Limb (tissue), 2 donors: ENCODE data around the gene ATP4B.
"Not testable (repeated sequence)": the region's sequence is repeated elsewhere in the genome, so short reads cannot be mapped to it uniquely, and the experiment has no call there.

Experiments used
- DNase-seq, 2 donors: peaks; one replicate each; pipeline ENCODE4 v3.0.0-alpha.2; 2016; ENCODE audit errors: extremely low spot score in 2 of 2

Gene ATP4B

GRCh38 chr13:113625965-113626721, 31.9 kb downstream of the ATP4B start:
- peak in 1 of 2 donors; percentile 8 for DNase-seq

- DNase-seq, result not testable (repeated sequence)
These were observed 33.2 kb downstream of the ATP4B start for GRCh38 chr13:113624640-113625304.

GRCh38 chr13:113624235-113624587, 33.8 kb downstream of the ATP4B start:
- no peak for DNase-seq

- DNase-seq, result no peak
These were observed 34.3 kb downstream of the ATP4B start for GRCh38 chr13:113623491-113624234.

GRCh38 chr13:113622791-113623490, 35.1 kb downstream of the ATP4B start:
- no peak for DNase-seq

- DNase-seq, result not testable (repeated sequence)
These were observed 35.9 kb downstream of the ATP4B start for GRCh38 chr13:113621986-113622550.

GRCh38 chr13:113621498-113621897, 36.5 kb downstream of the ATP4B start:
- DNase-seq, result not testable (repeated sequence)

GRCh38 chr13:113621046-113621445, 37.0 kb downstream of the ATP4B start:
- DNase-seq, result no peak

- no peak for DNase-seq
These were observed 37.8 kb downstream of the ATP4B start for GRCh38 chr13:113620036-113620796.

- no peak for DNase-seq
These were observed 39.5 kb downstream of the ATP4B start for GRCh38 chr13:113618455-113618854.

- DNase-seq, result no peak
These were observed 40.0 kb downstream of the ATP4B start for GRCh38 chr13:113617961-113618360.

- DNase-seq, result no peak
These were observed 40.8 kb downstream of the ATP4B start for GRCh38 chr13:113616991-113617749.

- DNase-seq, result no peak
These were observed 41.6 kb downstream of the ATP4B start for GRCh38 chr13:113616281-113616906.

- no peak for DNase-seq
These were observed 44.1 kb downstream of the ATP4B start for GRCh38 chr13:113613789-113614379.

- no peak for DNase-seq
These were observed 45.4 kb downstream of the ATP4B start for GRCh38 chr13:113612607-113613006.

- DNase-seq, result no peak
These were observed 46.0 kb downstream of the ATP4B start for GRCh38 chr13:113611996-113612395.

GRCh38 chr13:113610266-113610665, 47.7 kb downstream of the ATP4B start:
- DNase-seq, result no peak

- DNase-seq, result no peak
These were observed 48.4 kb downstream of the ATP4B start for GRCh38 chr13:113609616-113610015.

- DNase-seq, result no peak
These were observed 48.9 kb downstream of the ATP4B start for GRCh38 chr13:113608967-113609533.
